K562 (cell line): ENCODE results near the gene TBP. TPM values are rescaled to one million over a fixed set of nuclear protein-coding genes. Genes with fewer than 3 reads are reported as not detected.

ENCODE experiments used
- ARID1B ChIP-seq: fragments of 450-650 bp; IDR thresholded peaks from 2 replicates; pipeline ENCODE4 v1.6.1; 2016; ENCODE audit warnings: antibody characterized with exemption, mild to moderate bottlenecking, inconsistent platforms
- ELF1 ChIP-seq: fragments of 200-800 bp; sonication (Bioruptor generic); IDR thresholded peaks from 2 replicates; pipeline ENCODE4 v1.6.1; 2016; ENCODE audit warnings: missing genetic modification characterization, missing compliant biosample characterization
- FOXJ2 ChIP-seq: fragments of 200-800 bp; sonication (Bioruptor generic); IDR thresholded peaks from 2 replicates; pipeline ENCODE4 v1.6.1; 2016; ENCODE audit warnings: missing genetic modification characterization, missing compliant biosample characterization
- IRF2 ChIP-seq: sonication (generic); formaldehyde crosslinking; IDR thresholded peaks from 2 replicates; pipeline ENCODE4 v1.8.1; 2022; ENCODE audit warnings: mild to moderate bottlenecking, missing genetic modification reagents
- ZNF23 ChIP-seq: fragments of 250-450 bp; sonication (Bioruptor Pico); IDR thresholded peaks from 2 replicates; pipeline ENCODE4 v1.4.0; 2020; ENCODE audit warnings: mild to moderate bottlenecking
- ZNF444 ChIP-seq: fragments of 250-450 bp; sonication (Bioruptor Pico); IDR thresholded peaks from 2 replicates; pipeline ENCODE4 v1.4.0; 2020; ENCODE audit warnings: mild to moderate bottlenecking, moderate library complexity
- ZNF584 ChIP-seq: fragments of 200-800 bp; sonication (Bioruptor generic); IDR thresholded peaks from 2 replicates; pipeline ENCODE4 v1.6.1; 2016; ENCODE audit warnings: low read depth, mild to moderate bottlenecking, missing genetic modification characterization, missing compliant biosample characterization
- polyA plus RNA-seq, 8 experiments: library from polyadenylated mRNA; depleted of rRNA in 4 of 8; stranded (reverse) in 5 of 8; unstranded in 3 of 8; fragments of >200 nt; fragmentation: Nextera tagmentation in 2 of 8; fragmentation: Illumina TruSeq in 1 of 8; extraction: Ambion mirVana in 2 of 8; extraction: Trizol in 1 of 8; gene quantifications; 2 replicates each; pipeline versions ENCODE4 v1.2.1 to v1.2.3, GENCODE V29; 2011 to 2014; ENCODE audit warnings: inconsistent platforms in 1 of 8, missing spikeins in 1 of 8
- total RNA-seq, 7 experiments: library from RNA; depleted of rRNA in 6 of 7; stranded (reverse); fragments of >200 nt in 6 of 7; fragmentation: Illumina TruSeq in 2 of 7; extraction: Trizol in 2 of 7; gene quantifications; 2 replicates each; pipeline versions ENCODE4 v1.2.1 to v1.2.3, GENCODE V29; 2011 to 2021; ENCODE audit warnings: low replicate concordance in 1 of 7
- TF ChIP-seq, protein P1 (sequence below), 3 experiments: fragments of 200-800 bp in 1 of 3; fragments of 250-450 bp in 1 of 3; fragments of 450-650 bp in 1 of 3; sonication (Bioruptor Pico) in 1 of 3; sonication (Bioruptor generic) in 1 of 3; formaldehyde crosslinking in 1 of 3; IDR thresholded peaks; 2 replicates each; pipeline versions ENCODE4 v1.6.1 to v1.8.0; 2016 to 2022; ENCODE audit warnings: mild to moderate bottlenecking in 2 of 3, missing genetic modification characterization in 2 of 3, missing compliant biosample characterization in 1 of 3, moderate library complexity in 1 of 3
- TF ChIP-seq, protein P2 (sequence below), 2 experiments: fragments of 450-650 bp in 1 of 2; sonication (generic) in 1 of 2; formaldehyde crosslinking in 1 of 2; IDR thresholded peaks; 2 replicates each; pipeline versions ENCODE4 v1.7.1 to v1.9.0; 2016 to 2022; ENCODE audit warnings: inconsistent platforms in 1 of 2, mild to moderate bottlenecking in 1 of 2, missing genetic modification reagents in 1 of 2
- TF ChIP-seq, protein P3 (sequence below): sonication (generic); formaldehyde crosslinking; IDR thresholded peaks from 2 replicates; pipeline ENCODE4 v1.8.1; 2023; ENCODE audit warnings: mild to moderate bottlenecking, missing genetic modification reagents, moderate library complexity
- TF ChIP-seq, protein P4 (sequence below): sonication (generic); IDR thresholded peaks from 2 replicates; pipeline ENCODE4 v1.6.1; 2016

TBP gene
- total and polyA plus RNA-seq, 9 of the 15 experiments (the other 6 are each of a cell fraction or from before 2014, with no cell fraction given): 28.5 to 86.1 (median 39.5) TPM

DNA sequence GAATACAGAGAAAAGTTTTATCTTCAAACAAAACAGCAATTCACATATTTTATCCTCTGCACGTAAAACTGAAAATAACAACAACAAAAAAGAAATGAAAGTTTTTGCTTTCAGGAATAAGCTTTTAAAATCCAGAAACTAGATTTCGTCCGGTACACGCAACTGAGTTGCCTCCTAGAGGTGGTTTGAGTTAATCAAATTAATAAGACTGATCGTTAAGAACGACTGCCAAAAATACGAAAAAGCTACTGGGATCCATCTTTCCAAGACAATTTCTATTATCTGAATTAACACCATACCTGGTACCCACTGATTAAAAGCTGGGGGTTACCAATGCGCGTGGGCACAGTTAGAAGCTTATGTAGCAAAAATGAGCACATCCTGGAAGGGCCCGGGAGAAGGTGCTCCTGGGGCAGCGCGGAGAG is 29.6 kb downstream of the TBP start (continued):
- TF ChIP-seq, protein P1, sequence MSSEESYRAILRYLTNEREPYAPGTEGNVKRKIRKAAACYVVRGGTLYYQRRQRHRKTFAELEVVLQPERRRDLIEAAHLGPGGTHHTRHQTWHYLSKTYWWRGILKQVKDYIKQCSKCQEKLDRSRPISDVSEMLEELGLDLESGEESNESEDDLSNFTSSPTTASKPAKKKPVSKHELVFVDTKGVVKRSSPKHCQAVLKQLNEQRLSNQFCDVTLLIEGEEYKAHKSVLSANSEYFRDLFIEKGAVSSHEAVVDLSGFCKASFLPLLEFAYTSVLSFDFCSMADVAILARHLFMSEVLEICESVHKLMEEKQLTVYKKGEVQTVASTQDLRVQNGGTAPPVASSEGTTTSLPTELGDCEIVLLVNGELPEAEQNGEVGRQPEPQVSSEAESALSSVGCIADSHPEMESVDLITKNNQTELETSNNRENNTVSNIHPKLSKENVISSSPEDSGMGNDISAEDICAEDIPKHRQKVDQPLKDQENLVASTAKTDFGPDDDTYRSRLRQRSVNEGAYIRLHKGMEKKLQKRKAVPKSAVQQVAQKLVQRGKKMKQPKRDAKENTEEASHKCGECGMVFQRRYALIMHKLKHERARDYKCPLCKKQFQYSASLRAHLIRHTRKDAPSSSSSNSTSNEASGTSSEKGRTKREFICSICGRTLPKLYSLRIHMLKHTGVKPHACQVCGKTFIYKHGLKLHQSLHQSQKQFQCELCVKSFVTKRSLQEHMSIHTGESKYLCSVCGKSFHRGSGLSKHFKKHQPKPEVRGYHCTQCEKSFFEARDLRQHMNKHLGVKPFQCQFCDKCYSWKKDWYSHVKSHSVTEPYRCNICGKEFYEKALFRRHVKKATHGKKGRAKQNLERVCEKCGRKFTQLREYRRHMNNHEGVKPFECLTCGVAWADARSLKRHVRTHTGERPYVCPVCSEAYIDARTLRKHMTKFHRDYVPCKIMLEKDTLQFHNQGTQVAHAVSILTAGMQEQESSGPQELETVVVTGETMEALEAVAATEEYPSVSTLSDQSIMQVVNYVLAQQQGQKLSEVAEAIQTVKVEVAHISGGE (CRISPR knock-in tag; IDR thresholded peaks at IDR 0.05): no peak
- TF ChIP-seq, protein P2, sequence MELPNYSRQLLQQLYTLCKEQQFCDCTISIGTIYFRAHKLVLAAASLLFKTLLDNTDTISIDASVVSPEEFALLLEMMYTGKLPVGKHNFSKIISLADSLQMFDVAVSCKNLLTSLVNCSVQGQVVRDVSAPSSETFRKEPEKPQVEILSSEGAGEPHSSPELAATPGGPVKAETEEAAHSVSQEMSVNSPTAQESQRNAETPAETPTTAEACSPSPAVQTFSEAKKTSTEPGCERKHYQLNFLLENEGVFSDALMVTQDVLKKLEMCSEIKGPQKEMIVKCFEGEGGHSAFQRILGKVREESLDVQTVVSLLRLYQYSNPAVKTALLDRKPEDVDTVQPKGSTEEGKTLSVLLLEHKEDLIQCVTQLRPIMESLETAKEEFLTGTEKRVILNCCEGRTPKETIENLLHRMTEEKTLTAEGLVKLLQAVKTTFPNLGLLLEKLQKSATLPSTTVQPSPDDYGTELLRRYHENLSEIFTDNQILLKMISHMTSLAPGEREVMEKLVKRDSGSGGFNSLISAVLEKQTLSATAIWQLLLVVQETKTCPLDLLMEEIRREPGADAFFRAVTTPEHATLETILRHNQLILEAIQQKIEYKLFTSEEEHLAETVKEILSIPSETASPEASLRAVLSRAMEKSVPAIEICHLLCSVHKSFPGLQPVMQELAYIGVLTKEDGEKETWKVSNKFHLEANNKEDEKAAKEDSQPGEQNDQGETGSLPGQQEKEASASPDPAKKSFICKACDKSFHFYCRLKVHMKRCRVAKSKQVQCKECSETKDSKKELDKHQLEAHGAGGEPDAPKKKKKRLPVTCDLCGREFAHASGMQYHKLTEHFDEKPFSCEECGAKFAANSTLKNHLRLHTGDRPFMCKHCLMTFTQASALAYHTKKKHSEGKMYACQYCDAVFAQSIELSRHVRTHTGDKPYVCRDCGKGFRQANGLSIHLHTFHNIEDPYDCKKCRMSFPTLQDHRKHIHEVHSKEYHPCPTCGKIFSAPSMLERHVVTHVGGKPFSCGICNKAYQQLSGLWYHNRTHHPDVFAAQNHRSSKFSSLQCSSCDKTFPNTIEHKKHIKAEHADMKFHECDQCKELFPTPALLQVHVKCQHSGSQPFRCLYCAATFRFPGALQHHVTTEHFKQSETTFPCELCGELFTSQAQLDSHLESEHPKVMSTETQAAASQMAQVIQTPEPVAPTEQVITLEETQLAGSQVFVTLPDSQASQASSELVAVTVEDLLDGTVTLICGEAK (IDR thresholded peaks at IDR 0.05): 0 out of 2 replicates have a peak, but pooled peaks have one; percentile 19
- TF ChIP-seq, protein P2 (CRISPR knock-in tag; IDR thresholded peaks at IDR 0.05): no peak
- TF ChIP-seq, protein P3, sequence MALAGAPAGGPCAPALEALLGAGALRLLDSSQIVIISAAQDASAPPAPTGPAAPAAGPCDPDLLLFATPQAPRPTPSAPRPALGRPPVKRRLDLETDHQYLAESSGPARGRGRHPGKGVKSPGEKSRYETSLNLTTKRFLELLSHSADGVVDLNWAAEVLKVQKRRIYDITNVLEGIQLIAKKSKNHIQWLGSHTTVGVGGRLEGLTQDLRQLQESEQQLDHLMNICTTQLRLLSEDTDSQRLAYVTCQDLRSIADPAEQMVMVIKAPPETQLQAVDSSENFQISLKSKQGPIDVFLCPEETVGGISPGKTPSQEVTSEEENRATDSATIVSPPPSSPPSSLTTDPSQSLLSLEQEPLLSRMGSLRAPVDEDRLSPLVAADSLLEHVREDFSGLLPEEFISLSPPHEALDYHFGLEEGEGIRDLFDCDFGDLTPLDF: 0 out of 2 replicates have a peak, but pooled peaks have one; percentile 11
- TF ChIP-seq ARID1B: no peak
- TF ChIP-seq, protein P4, sequence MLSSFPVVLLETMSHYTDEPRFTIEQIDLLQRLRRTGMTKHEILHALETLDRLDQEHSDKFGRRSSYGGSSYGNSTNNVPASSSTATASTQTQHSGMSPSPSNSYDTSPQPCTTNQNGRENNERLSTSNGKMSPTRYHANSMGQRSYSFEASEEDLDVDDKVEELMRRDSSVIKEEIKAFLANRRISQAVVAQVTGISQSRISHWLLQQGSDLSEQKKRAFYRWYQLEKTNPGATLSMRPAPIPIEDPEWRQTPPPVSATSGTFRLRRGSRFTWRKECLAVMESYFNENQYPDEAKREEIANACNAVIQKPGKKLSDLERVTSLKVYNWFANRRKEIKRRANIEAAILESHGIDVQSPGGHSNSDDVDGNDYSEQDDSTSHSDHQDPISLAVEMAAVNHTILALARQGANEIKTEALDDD: no peak
- TF ChIP-seq ELF1 (tag): no peak
- peak; percentile 64; the same call in 1 of the 2 replicates for TF ChIP-seq FOXJ2 (tag)
- TF ChIP-seq ZNF23 (CRISPR knock-in tag): no peak
- no peak for TF ChIP-seq IRF2 (CRISPR knock-in tag)
- TF ChIP-seq ZNF584: no peak
- no peak for TF ChIP-seq ZNF444 (CRISPR knock-in tag)
